IPS-18a (cell line): Measurements from ENCODE around the gene TMEM269.
"Not testable (repeated sequence)": the region's sequence is repeated elsewhere in the genome, so short reads cannot be mapped to it uniquely, and the experiment has no call there.

Experiments used
- H3K27ac ChIP-seq: one replicate; pipeline ENCODE4 v1.5.1; 2013; ENCODE audit warnings: low read length
- H3K27me3 ChIP-seq: one replicate; pipeline ENCODE4 v1.6.1; 2013; ENCODE audit warnings: mild to moderate bottlenecking, low read length; ENCODE audit not compliant: control insufficient read depth, insufficient read depth
- H3K36me3 ChIP-seq: one replicate; pipeline ENCODE4 v1.6.1; 2013; ENCODE audit warnings: low read depth, low read length; ENCODE audit not compliant: control insufficient read depth
- H3K4me1 ChIP-seq: one replicate; pipeline ENCODE4 v1.6.1; 2013; ENCODE audit warnings: low read depth, low read length; ENCODE audit not compliant: control insufficient read depth
- H3K4me3 ChIP-seq: one replicate; pipeline ENCODE4 v1.5.1; 2013; ENCODE audit warnings: low read length
- H3K9ac ChIP-seq: one replicate; pipeline ENCODE4 v1.6.1; 2013; ENCODE audit warnings: mild to moderate bottlenecking, low read length, moderate library complexity
- H3K9me3 ChIP-seq: one replicate; pipeline ENCODE4 v1.6.1; 2013; ENCODE audit warnings: low read depth, low read length; ENCODE audit not compliant: control insufficient read depth

TMEM269 gene

GRCh38 chr1:42784547-42784945 is 245 bp upstream of the TMEM269 start:
- H3K27ac ChIP-seq = no peak overlapping the region
- no peak overlapping the region for H3K9ac ChIP-seq
- peaks cover 17% of the 10 kb centered on the region for H3K36me3 ChIP-seq
- H3K4me3 ChIP-seq = no peak overlapping the region
- no peaks in the 10 kb centered on the region for H3K4me1 ChIP-seq
- H3K9me3 ChIP-seq = no peaks in the 10 kb centered on the region
- no peaks in the 10 kb centered on the region for H3K27me3 ChIP-seq

DNA sequence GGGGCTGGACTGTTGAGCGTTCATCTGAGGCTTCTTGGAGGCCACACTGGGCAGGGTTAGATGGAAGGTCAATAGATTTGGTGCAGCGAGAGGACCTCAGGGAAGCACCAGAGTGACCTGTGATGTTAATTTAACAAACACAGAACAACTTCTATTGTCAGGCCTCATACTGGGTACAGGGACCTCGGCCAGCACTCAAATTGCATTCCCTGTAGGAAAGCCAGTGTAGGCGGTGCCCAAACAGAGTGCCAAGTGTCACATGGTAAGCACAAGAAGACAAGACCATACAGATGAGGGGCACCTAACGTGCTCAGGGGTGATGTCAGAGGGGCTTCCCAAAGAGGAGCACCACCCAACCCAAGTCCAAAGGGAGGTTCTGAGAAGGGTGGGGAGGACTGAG is 1.3 kb downstream of the TMEM269 start:
- no peaks in the 10 kb centered on the region for H3K27me3 ChIP-seq
- H3K9me3 ChIP-seq = no peaks in the 10 kb centered on the region
- no peak overlapping the region for H3K27ac ChIP-seq
- H3K36me3 ChIP-seq = peaks cover 7% of the 10 kb centered on the region
- no peak overlapping the region for H3K4me3 ChIP-seq
- no peaks in the 10 kb centered on the region for H3K4me1 ChIP-seq
- H3K9ac ChIP-seq = no peak overlapping the region

DNA sequence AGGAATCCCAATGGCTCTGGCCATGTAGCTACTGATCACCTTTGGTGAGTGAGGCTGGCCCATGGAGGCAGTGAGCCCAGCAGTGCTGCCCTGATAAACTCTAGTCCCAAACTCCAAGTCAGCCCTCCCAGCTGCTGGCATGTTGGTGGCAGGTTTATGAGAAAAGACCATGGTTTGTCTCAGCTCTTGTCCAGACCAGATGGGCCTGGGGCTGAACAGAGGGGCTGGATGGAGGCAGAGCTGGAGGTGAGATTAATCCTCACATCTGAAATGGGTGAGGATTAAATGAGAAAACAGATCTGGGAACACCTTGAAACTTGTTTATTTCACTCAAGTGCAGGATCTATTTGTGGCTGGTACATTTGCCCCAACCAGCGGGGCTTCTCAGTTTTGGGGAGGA is 3.2 kb downstream of the TMEM269 start:
- H3K9me3 ChIP-seq = no peaks in the 10 kb centered on the region

DNA sequence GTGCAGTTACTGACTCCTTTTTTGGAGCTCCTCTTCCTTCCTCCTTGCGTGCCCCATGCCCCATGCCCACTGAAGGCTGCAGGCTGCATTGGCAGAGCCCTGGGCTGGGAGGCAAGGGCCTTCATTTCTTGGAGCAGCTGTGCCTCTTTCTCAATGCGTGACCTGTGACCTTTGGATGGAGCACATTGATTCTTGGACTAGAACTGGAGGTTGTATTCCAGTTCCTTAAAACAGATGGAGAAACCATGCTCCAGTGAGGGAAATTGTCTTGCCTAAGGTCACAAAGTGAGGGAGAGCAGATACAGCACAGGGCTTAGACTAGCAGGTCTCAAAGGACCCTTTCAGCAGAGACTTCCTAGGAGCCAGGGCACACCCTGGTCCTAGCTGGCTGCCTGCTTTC is 9.0 kb downstream of the TMEM269 start:
- Histone ChIP-seq H3K4me1 (no peaks in the 10 kb centered on the region), H3K4me3 (no peak overlapping the region), H3K36me3 (no peaks in the 10 kb centered on the region), H3K27ac (no peak overlapping the region), H3K27me3 (no peaks in the 10 kb centered on the region), H3K9ac (no peak overlapping the region), H3K9me3 (no peaks in the 10 kb centered on the region)

More for the DNA sequence above, 3.2 kb downstream of the TMEM269 start:
- no peaks in the 10 kb centered on the region for H3K27me3 ChIP-seq
- peaks cover under 1% of the 10 kb centered on the region for H3K36me3 ChIP-seq
- no peak overlapping the region for H3K9ac ChIP-seq
- H3K4me1 ChIP-seq = no peaks in the 10 kb centered on the region
- no peak overlapping the region for H3K4me3 ChIP-seq
- H3K27ac ChIP-seq = no peak overlapping the region

DNA sequence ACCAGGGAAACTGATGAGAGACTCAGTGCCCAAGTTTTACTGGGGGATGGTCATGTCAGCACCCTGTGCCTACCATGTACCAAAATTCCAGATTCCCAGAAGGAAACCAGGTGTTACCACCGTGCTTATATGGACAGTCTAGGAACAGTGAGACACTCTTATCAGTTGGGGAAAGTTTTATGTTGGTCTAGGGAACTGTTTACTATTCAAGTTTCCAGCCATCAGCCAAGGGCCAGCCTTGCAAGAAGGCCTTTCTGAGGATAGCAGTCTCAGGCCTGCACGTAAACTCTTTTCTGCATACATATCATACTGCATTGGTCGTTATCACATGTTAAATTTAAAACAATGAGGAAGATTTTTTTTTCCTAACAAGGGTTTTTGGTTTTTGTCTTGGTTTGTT is 12.6 kb downstream of the TMEM269 start:
- Histone ChIP-seq H3K4me3 (no peak overlapping the region), H3K9me3 (no peaks in the 10 kb centered on the region), H3K27me3 (no peaks in the 10 kb centered on the region)

GRCh38 chr1:42797979-42798378 is 13.2 kb downstream of the TMEM269 start:
- Histone ChIP-seq H3K27ac (no peak overlapping the region), H3K27me3 (no peaks in the 10 kb centered on the region), H3K4me1 (no peaks in the 10 kb centered on the region), H3K9ac (no peak overlapping the region), H3K9me3 (no peaks in the 10 kb centered on the region), H3K4me3 (no peak overlapping the region), H3K36me3 (no peaks in the 10 kb centered on the region)

More for the DNA sequence above, 12.6 kb downstream of the TMEM269 start:
- Histone ChIP-seq H3K4me1 (no peaks in the 10 kb centered on the region), H3K27ac (no peak overlapping the region), H3K9ac (no peak overlapping the region), H3K36me3 (no peaks in the 10 kb centered on the region)

DNA sequence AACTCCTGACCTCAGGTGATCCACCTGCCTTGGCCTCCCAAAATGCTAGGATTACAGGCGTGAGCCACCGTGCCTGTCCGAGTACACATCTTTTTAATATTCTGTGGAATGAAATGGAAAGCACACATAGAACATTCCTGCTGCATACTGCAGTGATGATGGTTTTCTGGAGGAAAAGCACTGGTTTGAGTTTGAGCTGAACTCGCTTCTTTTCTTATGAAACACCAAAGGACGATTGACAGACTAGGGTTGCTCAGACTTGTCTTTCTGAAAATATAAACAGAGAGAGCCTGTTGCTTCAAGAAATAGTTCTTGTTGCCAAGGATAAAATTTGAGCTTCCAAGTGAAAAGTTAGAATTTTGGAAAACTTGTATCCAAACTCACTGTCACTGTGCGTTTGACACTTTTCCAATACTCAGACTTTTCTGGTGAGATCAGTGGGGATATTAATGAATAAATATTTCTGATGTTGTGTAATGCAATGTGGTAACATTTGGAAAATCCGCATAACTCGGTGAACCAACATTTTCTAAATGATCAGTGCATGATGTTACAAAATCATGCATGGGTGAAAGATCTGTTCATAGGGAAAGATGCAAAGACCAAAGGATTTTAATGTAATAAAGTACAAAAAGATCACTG is 17.2 kb downstream of the TMEM269 start:
- Histone ChIP-seq H3K36me3 (no peaks in the 10 kb centered on the region), H3K4me3 (no peak overlapping the region), H3K9me3 (no peaks in the 10 kb centered on the region), H3K9ac (no peak overlapping the region), H3K27ac (no peak overlapping the region), H3K4me1 (no peaks in the 10 kb centered on the region), H3K27me3 (no peaks in the 10 kb centered on the region)

- H3K27me3 ChIP-seq = no peaks in the 10 kb centered on the region
- H3K36me3 ChIP-seq = peaks cover 3% of the 10 kb centered on the region
- H3K4me1 ChIP-seq = no peaks in the 10 kb centered on the region
- H3K9me3 ChIP-seq = no peaks in the 10 kb centered on the region
- no peak overlapping the region for H3K27ac ChIP-seq
- no peak overlapping the region for H3K9ac ChIP-seq
- no peak overlapping the region for H3K4me3 ChIP-seq
Measured at GRCh38 chr1:42806171-42806570, 21.4 kb downstream of the TMEM269 start.

DNA sequence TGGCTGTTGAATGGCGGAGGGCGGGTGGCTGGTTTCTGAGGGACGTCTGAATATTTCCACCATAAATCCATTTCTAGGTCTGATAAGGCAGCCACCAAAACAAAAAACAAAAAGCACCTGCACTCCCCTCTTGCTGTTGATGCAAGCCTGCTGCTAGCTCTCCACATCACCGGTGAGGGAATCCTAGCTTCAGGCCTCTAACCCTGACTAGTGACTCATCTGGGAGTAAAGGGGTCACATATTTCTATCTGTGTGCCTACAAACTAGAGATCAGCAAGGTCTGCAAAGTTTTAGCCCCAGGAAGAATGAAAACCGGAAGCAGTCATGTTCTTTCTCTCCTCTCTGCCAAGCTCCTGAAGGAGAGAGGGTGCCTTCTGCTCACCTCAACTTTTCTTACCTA is 21.8 kb downstream of the TMEM269 start:
- Histone ChIP-seq H3K36me3 (peaks cover 3% of the 10 kb centered on the region), H3K4me1 (no peaks in the 10 kb centered on the region), H3K9me3 (no peaks in the 10 kb centered on the region), H3K9ac (no peak overlapping the region), H3K27ac (no peak overlapping the region), H3K4me3 (no peak overlapping the region), H3K27me3 (no peaks in the 10 kb centered on the region)

GRCh38 chr1:42807056-42807668 is 22.4 kb downstream of the TMEM269 start:
- no peaks in the 10 kb centered on the region for H3K27me3 ChIP-seq
- no peak overlapping the region for H3K9ac ChIP-seq
- no peak overlapping the region for H3K27ac ChIP-seq
- no peaks in the 10 kb centered on the region for H3K4me1 ChIP-seq
- peaks cover 3% of the 10 kb centered on the region for H3K36me3 ChIP-seq
- no peak overlapping the region for H3K4me3 ChIP-seq
- H3K9me3 ChIP-seq = no peaks in the 10 kb centered on the region

DNA sequence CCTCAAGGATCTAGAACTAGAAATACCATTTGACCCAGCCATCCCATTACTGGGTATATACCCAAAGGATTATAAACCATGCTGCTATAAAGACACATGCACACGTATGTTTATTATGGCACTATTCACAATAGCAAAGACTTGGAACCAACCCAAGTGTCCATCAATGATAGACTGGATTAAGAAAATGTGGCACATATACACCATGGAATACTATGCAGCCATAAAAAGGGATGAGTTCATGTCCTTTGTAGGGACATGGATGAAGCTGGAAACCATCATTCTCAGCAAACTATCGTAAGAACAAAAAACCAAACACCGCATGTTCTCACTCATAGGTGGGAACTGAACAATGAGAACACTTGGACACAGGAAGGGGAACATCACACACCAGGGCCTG is 30.0 kb downstream of the TMEM269 start:
- H3K4me3 ChIP-seq, H3K9ac ChIP-seq, H3K27ac ChIP-seq, H3K4me1 ChIP-seq, H3K36me3 ChIP-seq, H3K9me3 ChIP-seq, H3K27me3 ChIP-seq: not testable (repeated sequence)

- no peaks in the 10 kb centered on the region for H3K36me3 ChIP-seq
- peak overlapping the region; percentile 35 for H3K27ac ChIP-seq
- H3K27me3 ChIP-seq = no peaks in the 10 kb centered on the region
- peaks cover 8% of the 10 kb centered on the region for H3K4me1 ChIP-seq
- H3K4me3 ChIP-seq = peak overlapping the region; percentile 96
- no peaks in the 10 kb centered on the region for H3K9me3 ChIP-seq
- H3K9ac ChIP-seq = peak overlapping the region; percentile 81
Measured at GRCh38 chr1:42815941-42816584, 31.3 kb downstream of the TMEM269 start.
